ENCODE data around the gene LPP.
A peak's percentile ranks its signal among the peaks of the same experiment; 100 is the strongest.

Gene LPP

DNA sequence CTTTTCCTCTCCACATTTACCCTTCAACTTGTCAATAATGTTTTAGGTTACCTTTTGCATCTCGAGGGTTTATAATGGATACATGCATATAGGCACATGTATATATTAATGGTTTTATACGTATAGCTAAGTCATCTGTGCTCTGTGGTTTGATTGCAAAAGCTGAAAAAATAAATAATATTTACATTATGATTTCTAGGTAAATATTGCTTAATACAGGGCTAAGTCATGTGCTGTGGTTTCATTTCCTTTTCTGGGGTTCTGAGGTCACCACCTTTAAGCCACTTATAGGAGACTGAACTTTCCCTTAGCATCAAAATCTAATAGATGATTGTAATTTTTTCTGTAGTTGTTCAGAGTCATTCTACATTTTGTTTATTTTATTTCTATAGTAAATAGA, 33.1 kb downstream of the LPP start:
- no peaks in the 10 kb centered on the region for H3K9me3 Mint-ChIP-seq
- H3K27me3 Mint-ChIP-seq = no peaks in the 10 kb centered on the region
- no peak for DNase-seq
- H3K4me3 Mint-ChIP-seq = no peak overlapping the region
- H3K36me3 Mint-ChIP-seq (ENCODE audit: low read depth) = peaks cover 19% of the 10 kb centered on the region
- H3K4me1 Mint-ChIP-seq (ENCODE audit: low read depth) = peaks cover 48% of the 10 kb centered on the region
- no peak overlapping the region for H3K27ac Mint-ChIP-seq

DNA sequence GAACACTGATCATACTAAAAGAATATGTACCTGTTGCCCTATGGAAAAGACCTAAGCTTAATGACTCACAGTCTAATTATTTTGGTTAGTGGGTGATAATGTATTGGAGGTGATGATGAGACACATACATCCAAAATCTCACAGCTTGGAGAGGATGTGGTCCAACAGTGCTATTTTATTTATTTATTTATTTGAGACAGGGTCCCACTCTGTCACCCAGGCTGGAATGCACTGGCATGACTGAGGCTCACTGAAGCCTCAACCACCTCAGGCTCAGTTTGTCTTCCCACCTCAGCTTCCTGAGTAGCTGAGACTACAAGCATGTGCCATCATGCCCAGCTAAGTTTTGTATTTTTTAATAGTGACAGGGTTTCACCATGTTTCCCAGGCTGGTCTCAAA, 35.0 kb downstream of the LPP start:
- no peak overlapping the region for H3K4me3 Mint-ChIP-seq
- DNase-seq = no peak
- H3K9me3 Mint-ChIP-seq = no peaks in the 10 kb centered on the region
- H3K36me3 Mint-ChIP-seq (ENCODE audit: low read depth) = peaks cover 34% of the 10 kb centered on the region
- H3K4me1 Mint-ChIP-seq (ENCODE audit: low read depth) = peaks cover 49% of the 10 kb centered on the region
- no peaks in the 10 kb centered on the region for H3K27me3 Mint-ChIP-seq
- H3K27ac Mint-ChIP-seq = peak overlapping the region; percentile 67

DNA sequence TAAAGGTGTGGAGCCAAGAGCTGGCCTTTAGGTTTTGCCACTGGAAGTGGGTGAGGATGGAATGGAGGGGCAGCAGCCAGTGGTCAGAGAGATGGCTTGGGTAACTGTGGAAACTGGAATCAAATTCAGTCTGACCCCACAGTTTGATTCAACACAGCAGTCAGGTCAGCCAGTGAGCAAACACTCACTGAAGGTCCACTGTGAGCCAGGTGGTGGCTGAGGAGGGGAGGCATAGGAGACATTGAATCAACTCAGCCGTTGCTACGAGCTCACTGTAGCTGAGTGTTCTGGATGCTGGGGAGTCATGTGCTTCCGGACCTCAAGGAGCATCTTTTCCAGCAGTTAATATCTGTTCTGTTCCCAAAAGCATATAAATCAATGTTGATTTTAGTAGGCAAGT, 37.5 kb downstream of the LPP start:
- no peaks in the 10 kb centered on the region for H3K9me3 Mint-ChIP-seq
- DNase-seq = no peak
- no peaks in the 10 kb centered on the region for H3K27me3 Mint-ChIP-seq
- peaks cover 49% of the 10 kb centered on the region for H3K4me1 Mint-ChIP-seq (ENCODE audit: low read depth)
- H3K36me3 Mint-ChIP-seq (ENCODE audit: low read depth) = peaks cover 37% of the 10 kb centered on the region
- no peak overlapping the region for H3K4me3 Mint-ChIP-seq
- H3K27ac Mint-ChIP-seq = no peak overlapping the region

DNA sequence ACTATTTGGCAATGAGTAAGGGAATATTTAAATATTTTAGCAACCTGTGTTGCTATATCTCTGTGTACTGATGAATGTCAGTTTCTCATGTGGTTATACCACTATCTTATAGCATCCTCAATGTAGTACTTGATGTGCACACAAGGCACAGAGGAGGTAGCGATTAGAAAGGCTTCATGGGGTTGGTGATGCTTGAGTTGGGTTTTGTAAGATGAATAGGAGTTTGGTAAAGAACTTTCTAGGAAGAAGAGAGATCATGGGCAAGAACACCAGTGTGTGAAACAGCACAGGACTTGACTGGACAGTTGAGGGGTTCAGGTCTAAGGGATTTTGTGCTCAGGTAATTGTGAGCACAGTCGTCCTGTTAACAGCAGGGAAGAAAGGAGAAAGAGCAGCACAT, 38.1 kb downstream of the LPP start:
- no peaks in the 10 kb centered on the region for H3K27me3 Mint-ChIP-seq
- no peak overlapping the region for H3K27ac Mint-ChIP-seq
- peaks cover 41% of the 10 kb centered on the region for H3K36me3 Mint-ChIP-seq (ENCODE audit: low read depth)
- no peak overlapping the region for H3K4me3 Mint-ChIP-seq
- no peak for DNase-seq
- no peaks in the 10 kb centered on the region for H3K9me3 Mint-ChIP-seq
- peaks cover 50% of the 10 kb centered on the region for H3K4me1 Mint-ChIP-seq (ENCODE audit: low read depth)

DNA sequence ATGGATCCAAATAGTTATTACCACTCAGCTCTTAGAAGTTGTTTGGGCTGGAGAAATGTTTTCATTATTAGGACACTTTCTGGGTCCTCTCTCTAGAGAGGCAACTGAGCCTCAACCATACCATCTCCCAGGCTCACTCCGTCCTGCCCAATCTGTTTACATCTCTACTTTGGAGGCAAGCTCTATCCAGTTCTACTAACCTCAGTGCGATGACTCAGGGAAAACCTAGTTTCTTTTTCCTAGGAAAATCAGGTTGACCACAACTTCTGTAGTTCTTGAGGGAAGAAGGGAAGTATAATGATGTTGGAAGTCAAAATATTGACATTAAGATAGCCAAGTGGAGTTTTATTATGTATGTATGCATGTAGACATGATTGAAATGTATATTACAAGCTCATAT, 40.4 kb downstream of the LPP start:
- H3K4me1 Mint-ChIP-seq (ENCODE audit: low read depth) = peaks cover 48% of the 10 kb centered on the region
- no peaks in the 10 kb centered on the region for H3K9me3 Mint-ChIP-seq
- peaks cover 39% of the 10 kb centered on the region for H3K36me3 Mint-ChIP-seq (ENCODE audit: low read depth)
- no peak overlapping the region for H3K4me3 Mint-ChIP-seq
- H3K27me3 Mint-ChIP-seq = no peaks in the 10 kb centered on the region
- H3K27ac Mint-ChIP-seq = no peak overlapping the region
- DNase-seq = no peak

DNA sequence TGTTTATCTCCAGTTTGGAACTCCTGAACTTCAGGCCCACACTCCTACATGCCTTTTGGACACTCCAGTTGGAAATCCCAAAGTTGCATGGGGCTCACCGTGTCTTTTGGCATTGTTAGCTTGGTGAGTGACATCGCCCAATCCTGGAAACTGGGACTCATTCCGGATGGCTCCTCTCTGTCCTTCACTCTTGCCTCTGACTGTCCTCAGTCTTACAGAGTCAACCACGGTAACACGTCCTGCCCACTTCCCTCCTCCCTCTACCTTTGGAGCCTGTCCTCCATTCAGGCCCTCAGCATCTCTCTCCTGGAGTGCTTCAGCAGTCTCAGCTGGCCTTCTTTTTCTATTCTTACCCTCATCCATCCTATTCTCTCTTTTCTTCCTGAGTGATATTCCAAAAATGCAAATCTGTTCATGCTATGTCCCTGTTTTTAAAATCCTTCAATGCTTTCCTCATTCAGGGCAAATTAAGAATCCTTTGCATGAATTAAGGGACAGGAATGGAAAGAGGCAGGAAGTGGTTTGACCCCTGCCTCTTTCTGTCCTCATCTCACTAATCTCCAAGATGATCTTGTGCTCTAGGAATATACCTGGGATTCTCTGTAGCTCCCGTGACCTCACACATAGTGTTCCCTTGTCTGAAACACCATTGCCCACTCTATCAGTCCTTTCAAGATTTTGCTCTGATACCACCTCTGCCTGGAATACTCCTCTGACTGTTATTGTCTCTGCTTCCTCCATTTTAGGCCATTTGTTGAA, 42.5 kb downstream of the LPP start:
- DNase-seq = no peak
- Mint-ChIP-seq H3K27me3 (no peaks in the 10 kb centered on the region), H3K27ac (no peak overlapping the region), H3K4me1 (ENCODE audit: low read depth) (peaks cover 33% of the 10 kb centered on the region), H3K4me3 (no peak overlapping the region), H3K9me3 (no peaks in the 10 kb centered on the region), H3K36me3 (ENCODE audit: low read depth) (peaks cover 30% of the 10 kb centered on the region)

DNA sequence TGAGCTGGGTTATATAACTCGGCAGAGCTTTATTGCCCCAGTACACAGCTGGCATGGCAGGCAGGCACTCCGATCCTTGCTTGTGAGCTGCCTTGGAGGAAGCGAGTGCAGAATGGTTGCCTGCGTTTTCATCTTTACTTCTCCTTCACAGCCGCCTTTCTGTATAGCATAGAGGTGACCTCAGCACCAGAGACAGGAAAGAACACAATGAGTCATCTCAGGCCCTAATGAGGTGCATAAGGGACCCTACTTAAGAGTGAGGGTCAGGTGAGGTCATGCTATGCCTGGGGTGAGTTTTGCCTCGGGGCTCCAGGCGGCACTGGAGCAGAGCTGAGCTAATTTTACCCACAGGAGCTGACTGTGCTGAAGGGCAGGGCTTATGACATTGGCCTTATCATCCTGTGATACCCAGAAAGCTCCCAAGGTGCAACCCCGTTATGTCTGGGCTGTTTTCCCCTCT, 43.5 kb downstream of the LPP start:
- H3K27ac Mint-ChIP-seq = no peak overlapping the region
- DNase-seq = no peak
- H3K27me3 Mint-ChIP-seq = no peaks in the 10 kb centered on the region
- peaks cover 33% of the 10 kb centered on the region for H3K4me1 Mint-ChIP-seq (ENCODE audit: low read depth)
- H3K9me3 Mint-ChIP-seq = no peaks in the 10 kb centered on the region
- H3K4me3 Mint-ChIP-seq = no peak overlapping the region
- peaks cover 23% of the 10 kb centered on the region for H3K36me3 Mint-ChIP-seq (ENCODE audit: low read depth)

DNA sequence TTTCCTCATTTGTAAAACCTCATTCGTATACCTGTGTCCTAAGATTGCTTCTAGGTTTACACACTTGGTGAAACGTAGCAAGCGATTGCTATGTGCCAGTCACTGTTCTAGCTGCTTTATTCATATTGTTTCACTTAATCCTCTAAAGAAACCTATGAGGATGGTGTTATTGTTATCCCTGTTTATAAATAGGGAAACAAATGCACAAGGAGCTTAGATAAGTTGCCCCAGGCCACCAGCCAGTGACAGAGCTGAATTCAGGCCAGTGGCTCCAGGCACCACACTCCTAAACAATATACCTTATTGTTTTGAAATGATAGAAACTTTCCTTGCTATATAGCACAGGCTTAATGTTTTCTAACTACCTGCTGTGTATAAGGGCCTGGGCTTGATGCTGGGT, 44.0 kb downstream of the LPP start:
- no peak for DNase-seq

DNA sequence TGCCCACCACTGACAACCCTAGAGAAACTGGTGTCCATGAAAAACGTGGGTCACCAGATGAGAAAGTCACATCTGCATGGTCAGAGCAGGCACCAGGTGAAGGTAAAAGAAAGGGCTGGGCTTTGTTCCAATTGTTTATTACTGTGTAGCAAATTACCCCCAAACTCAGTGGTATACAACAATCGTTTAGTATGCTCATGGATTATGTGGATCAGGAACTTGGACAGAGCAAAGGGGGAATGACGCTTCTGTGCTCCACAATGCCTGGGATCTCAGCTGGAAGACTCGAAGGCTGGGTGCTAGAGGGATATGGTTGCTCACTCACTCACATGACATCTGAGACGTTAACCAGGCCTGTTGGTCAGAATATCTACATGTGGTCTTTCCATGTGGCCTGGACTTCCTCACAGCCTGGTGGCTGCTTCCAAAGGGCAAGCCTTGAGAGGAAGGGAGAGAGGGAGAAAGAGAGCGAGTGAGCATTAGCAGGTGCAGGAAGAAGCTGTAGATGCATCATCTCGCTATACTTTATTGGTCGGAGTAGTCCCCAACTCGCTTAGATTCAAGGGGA, 44.9 kb downstream of the LPP start:
- no peak overlapping the region for H3K4me3 Mint-ChIP-seq
- peaks cover 10% of the 10 kb centered on the region for H3K36me3 Mint-ChIP-seq (ENCODE audit: low read depth)
- H3K9me3 Mint-ChIP-seq = no peaks in the 10 kb centered on the region
- H3K4me1 Mint-ChIP-seq (ENCODE audit: low read depth) = peaks cover 37% of the 10 kb centered on the region
- H3K27ac Mint-ChIP-seq = no peak overlapping the region
- no peaks in the 10 kb centered on the region for H3K27me3 Mint-ChIP-seq
- no peak for DNase-seq

More for the DNA sequence above, 44.0 kb downstream of the LPP start:
- no peaks in the 10 kb centered on the region for H3K27me3 Mint-ChIP-seq
- H3K4me3 Mint-ChIP-seq = no peak overlapping the region
- H3K27ac Mint-ChIP-seq = no peak overlapping the region
- H3K36me3 Mint-ChIP-seq (ENCODE audit: low read depth) = peaks cover 18% of the 10 kb centered on the region
- no peaks in the 10 kb centered on the region for H3K9me3 Mint-ChIP-seq
- H3K4me1 Mint-ChIP-seq (ENCODE audit: low read depth) = peaks cover 37% of the 10 kb centered on the region

DNA sequence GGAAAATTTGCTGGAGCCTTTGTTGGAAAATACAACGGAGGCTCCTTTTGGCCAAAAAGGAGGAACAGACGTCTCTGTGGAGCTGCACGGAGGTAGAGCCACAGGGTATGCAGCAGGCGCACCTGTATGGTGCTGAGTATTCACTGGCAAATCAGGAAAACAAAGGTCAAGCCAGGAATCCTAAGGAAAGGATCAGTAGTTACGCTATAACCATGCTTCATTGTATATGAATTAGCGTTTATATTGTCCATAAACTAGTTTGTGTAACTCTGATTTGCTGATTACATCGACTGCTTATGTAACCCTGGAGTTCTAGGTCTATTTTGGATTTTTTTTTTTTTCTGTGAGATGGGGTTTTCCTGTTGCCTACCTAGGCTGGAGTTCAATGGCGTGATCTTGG, 45.4 kb downstream of the LPP start:
- Mint-ChIP-seq H3K4me3 (no peak overlapping the region), H3K27ac (no peak overlapping the region), H3K27me3 (no peaks in the 10 kb centered on the region), H3K9me3 (no peaks in the 10 kb centered on the region), H3K4me1 (ENCODE audit: low read depth) (peaks cover 32% of the 10 kb centered on the region), H3K36me3 (ENCODE audit: low read depth) (peaks cover 7% of the 10 kb centered on the region)
- no peak for DNase-seq

DNA sequence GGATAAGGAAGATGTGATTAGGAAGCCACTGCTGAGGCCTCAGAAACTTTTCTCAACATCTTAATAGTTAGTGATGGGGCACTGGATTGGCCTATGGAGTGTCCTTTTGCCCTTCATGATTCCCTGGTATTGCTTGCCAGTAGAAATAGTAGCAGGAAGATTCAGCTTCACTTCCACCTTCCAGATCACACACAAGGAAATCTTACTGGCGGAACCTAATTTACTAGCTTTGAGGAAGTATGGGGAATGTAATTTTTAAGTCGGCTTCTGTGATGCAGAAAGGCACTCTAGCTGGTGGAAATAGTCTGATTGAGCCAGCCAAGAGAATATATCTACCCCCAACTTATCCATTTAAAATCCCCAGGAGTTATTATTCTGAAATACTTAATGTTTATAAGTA, 46.5 kb downstream of the LPP start:
- Mint-ChIP-seq H3K27ac (no peak overlapping the region), H3K9me3 (no peaks in the 10 kb centered on the region), H3K4me3 (no peak overlapping the region), H3K4me1 (ENCODE audit: low read depth) (peaks cover 26% of the 10 kb centered on the region), H3K36me3 (ENCODE audit: low read depth) (peaks cover 7% of the 10 kb centered on the region), H3K27me3 (no peaks in the 10 kb centered on the region)
- no peak for DNase-seq

DNA sequence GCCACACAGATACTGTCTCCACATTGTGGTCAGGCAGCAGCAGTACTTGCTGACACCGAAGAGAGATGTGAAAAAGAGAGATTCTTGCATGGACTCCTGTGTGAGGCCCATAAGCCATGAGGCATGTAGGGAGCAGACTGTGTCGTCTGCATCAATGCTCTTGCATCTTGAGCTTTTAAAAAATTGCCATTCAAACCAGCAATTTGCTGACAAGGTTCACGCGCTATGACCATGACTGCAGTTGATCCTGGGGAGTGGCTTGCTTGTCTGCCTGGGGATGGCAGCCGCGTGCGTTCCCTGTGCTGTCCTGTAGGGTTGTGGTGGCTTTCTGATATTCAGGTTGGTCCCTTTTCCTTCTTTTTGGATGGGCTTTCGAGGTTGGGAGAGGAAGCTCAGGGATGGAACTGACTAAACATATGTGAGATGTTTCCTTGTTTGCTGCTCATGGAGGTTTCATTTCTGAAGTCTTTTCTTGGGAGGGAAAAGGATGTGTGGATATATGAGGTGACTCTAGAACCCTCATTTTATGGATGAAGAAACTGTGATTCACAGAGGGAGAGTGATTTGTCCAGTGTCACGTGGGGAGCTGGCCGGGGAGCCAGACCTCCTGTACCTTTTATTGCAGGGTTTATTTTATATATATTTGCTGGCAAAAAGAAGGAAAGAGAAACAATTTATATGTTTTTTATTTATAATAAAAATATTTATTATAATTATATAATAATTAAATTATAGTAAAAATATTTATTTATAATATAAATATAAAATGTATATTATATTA, 48.6 kb downstream of the LPP start:
- no peak overlapping the region for H3K27ac Mint-ChIP-seq
- DNase-seq = no peak
- H3K4me3 Mint-ChIP-seq = no peak overlapping the region

DNA sequence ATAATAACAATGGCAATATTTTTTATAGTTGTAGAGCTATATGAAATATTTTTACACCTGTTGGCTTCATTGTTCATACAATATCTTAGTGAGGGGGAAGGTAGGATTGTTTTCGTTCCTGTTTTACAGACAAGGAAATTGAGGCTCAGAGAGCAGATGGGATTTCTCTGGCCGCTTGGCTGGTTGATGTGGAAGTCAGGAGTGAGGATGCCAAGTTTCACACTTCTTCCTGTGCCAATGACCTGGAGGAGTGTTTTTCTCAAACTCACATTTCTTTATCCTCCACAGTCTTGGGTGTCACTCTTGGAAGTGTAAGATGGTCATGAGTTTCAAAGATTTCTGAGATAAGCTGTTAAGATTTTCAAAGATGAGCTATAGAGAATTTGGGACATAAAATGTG, 50.6 kb downstream of the LPP start:
- DNase-seq = no peak
- no peak overlapping the region for H3K4me3 Mint-ChIP-seq
- no peak overlapping the region for H3K27ac Mint-ChIP-seq
- peaks cover 6% of the 10 kb centered on the region for H3K4me1 Mint-ChIP-seq (ENCODE audit: low read depth)
- H3K27me3 Mint-ChIP-seq = no peaks in the 10 kb centered on the region
- no peaks in the 10 kb centered on the region for H3K9me3 Mint-ChIP-seq
- peaks cover 15% of the 10 kb centered on the region for H3K36me3 Mint-ChIP-seq (ENCODE audit: low read depth)

More for the DNA sequence above, 48.6 kb downstream of the LPP start:
- Mint-ChIP-seq H3K27me3 (no peaks in the 10 kb centered on the region), H3K9me3 (no peaks in the 10 kb centered on the region), H3K36me3 (ENCODE audit: low read depth) (peaks cover 5% of the 10 kb centered on the region), H3K4me1 (ENCODE audit: low read depth) (peaks cover 13% of the 10 kb centered on the region)

DNA sequence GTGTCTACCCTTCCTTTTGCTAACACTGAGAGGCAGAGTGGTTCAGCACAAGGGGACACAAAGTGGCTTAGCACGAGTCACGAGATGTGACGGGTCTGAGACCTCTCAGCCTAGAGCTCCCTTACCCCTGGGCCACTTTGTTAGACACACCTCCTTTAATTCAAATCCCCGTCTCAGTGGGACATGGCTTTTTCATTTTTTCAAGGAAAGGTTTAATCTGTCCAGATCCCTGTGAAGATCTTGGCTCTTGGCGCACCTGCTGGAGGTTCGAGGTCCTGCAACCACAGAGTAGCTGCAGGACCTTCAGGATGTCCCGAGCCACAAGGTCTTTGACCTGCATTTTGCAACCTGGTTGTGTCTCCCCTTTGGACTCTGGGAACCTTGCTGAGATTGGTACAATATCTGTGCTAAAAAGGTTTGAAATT, 52.0 kb downstream of the LPP start:
- DNase-seq = no peak
- no peaks in the 10 kb centered on the region for H3K9me3 Mint-ChIP-seq
- H3K27ac Mint-ChIP-seq = no peak overlapping the region
- H3K4me3 Mint-ChIP-seq = no peak overlapping the region
- peaks cover 23% of the 10 kb centered on the region for H3K36me3 Mint-ChIP-seq (ENCODE audit: low read depth)
- H3K4me1 Mint-ChIP-seq (ENCODE audit: low read depth) = peaks cover 6% of the 10 kb centered on the region
- no peaks in the 10 kb centered on the region for H3K27me3 Mint-ChIP-seq

DNA sequence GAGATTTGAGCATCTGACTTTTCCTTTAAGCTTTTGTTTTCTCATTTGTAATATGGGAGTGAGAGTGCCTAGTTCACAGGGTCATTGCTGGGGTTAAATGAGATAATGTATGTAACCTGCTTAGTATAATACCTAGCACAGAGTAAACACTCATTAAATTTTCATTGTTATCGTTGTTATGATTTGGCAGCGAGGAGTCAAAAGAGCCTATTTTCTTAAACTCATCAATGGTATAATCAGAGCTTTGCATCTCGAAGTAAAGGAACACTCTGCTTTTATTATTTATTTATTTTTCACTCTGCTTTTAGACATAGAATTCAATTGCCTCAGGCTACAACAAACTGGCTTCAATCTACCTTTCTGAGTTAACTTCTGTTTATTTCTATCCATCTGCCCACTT, 52.8 kb downstream of the LPP start:
- Mint-ChIP-seq H3K9me3 (no peaks in the 10 kb centered on the region), H3K36me3 (ENCODE audit: low read depth) (peaks cover 29% of the 10 kb centered on the region), H3K27ac (no peak overlapping the region), H3K4me3 (no peak overlapping the region), H3K27me3 (no peaks in the 10 kb centered on the region), H3K4me1 (ENCODE audit: low read depth) (peaks cover 6% of the 10 kb centered on the region)
- DNase-seq = no peak

Measured in activated T-cell treated with anti-CD3 and anti-CD28 coated beads, Interleukin-2, amount 50 U/mL, for 24 hours (primary cell).